ENCODE results near the gene JAKMIP2.

DNA sequence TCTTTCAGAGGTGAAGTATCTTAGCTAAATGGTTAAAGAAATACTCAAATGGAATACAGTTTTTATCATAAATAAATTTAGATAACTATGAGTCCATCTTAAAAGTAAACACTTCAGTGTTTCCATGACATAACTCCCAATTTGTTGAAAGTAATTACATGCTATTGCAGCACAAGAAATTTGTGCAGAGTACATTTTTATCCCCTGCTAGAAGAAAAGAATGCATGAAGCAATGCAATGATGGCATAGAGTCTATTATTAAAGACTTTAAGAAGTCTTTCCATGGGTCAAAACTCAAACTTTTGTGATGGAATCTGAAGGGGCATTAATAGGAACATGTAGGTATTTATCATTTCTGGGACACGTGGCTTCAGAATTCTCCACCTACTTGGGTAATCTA is 166.1 kb downstream of the JAKMIP2 start:
- TF ChIP-seq, protein P1, sequence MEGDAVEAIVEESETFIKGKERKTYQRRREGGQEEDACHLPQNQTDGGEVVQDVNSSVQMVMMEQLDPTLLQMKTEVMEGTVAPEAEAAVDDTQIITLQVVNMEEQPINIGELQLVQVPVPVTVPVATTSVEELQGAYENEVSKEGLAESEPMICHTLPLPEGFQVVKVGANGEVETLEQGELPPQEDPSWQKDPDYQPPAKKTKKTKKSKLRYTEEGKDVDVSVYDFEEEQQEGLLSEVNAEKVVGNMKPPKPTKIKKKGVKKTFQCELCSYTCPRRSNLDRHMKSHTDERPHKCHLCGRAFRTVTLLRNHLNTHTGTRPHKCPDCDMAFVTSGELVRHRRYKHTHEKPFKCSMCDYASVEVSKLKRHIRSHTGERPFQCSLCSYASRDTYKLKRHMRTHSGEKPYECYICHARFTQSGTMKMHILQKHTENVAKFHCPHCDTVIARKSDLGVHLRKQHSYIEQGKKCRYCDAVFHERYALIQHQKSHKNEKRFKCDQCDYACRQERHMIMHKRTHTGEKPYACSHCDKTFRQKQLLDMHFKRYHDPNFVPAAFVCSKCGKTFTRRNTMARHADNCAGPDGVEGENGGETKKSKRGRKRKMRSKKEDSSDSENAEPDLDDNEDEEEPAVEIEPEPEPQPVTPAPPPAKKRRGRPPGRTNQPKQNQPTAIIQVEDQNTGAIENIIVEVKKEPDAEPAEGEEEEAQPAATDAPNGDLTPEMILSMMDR (conservative IDR thresholded peaks at IDR 0.05 in 1 of 2, IDR thresholded peaks at IDR 0.05 in 1 of 2; ENCODE audit: extremely low read depth in 1 of 2, insufficient read depth in 1 of 2, low read depth in 1 of 2, low read length in 2 of 2): no peak
- no peak for TF ChIP-seq EZH2 (IDR thresholded peaks at IDR 0.05; ENCODE audit: borderline replicate concordance, low read length)

Data from mammary epithelial cell (primary cell).